Peyer's patch (tissue), 4 donors: ENCODE data around the gene OBI1. TPM values are rescaled to one million over a fixed set of nuclear protein-coding genes. Genes with fewer than 3 reads are reported as not detected.

ENCODE experiments used
- DNase-seq, 3 donors: peaks; one replicate each; pipeline ENCODE4 v3.0.0-alpha.2; 2017 to 2019
- H3K27ac ChIP-seq, 4 donors: fragments of 200-600 bp; sonication (generic); one replicate each; pipeline ENCODE4 v1.5.1; 2016 to 2019
- H3K27me3 ChIP-seq, 2 donors: fragments of 200-600 bp; sonication (generic); one replicate each; pipeline ENCODE4 v1.5.1; 2019
- H3K36me3 ChIP-seq, 3 donors: fragments of 200-600 bp; sonication (generic); one replicate each; pipeline ENCODE4 v1.5.1; 2016 to 2019
- H3K4me1 ChIP-seq, 4 donors: fragments of 200-600 bp; sonication (generic); one replicate each; pipeline ENCODE4 v1.5.1; 2016 to 2019
- H3K4me3 ChIP-seq, 4 donors: fragments of 200-600 bp; sonication (generic); 1 replicate in 3 of 4; 2 replicates in 1 of 4; pipeline ENCODE4 v1.5.1; 2016 to 2019; ENCODE audit warnings: mild to moderate bottlenecking in 1 of 4
- H3K9me3 ChIP-seq, 4 donors: fragments of 200-600 bp; sonication (generic); one replicate each; pipeline ENCODE4 v1.5.1; 2016 to 2019; ENCODE audit warnings: mild to moderate bottlenecking in 1 of 4
- POLR2A ChIP-seq, 2 donors: fragments of 450-650 bp; IDR thresholded peaks; one replicate each; pipeline ENCODE4 v1.5.1; 2017; ENCODE audit warnings: antibody characterized with exemption in 2 of 2, mild to moderate bottlenecking in 2 of 2, moderate library complexity in 2 of 2
- total RNA-seq, 4 donors: library from RNA; depleted of rRNA; stranded (reverse); fragments of >200 nt; gene quantifications; one replicate each; pipeline ENCODE4 v1.1.0, GENCODE V29; 2016
- TF ChIP-seq, protein P1 (sequence below), 6 experiments: fragments of 450-650 bp in 4 of 6; fragments of 200-600 bp in 2 of 6; sonication (generic) in 1 of 6; IDR thresholded peaks; one replicate each; pipeline ENCODE4 v1.5.1; 2017 to 2019; ENCODE audit warnings: antibody characterized with exemption in 6 of 6, mild to moderate bottlenecking in 3 of 6, moderate library complexity in 1 of 6

OBI1 gene
- total RNA-seq, 4 donors from 2014 or later, result 4.4 to 13.2 (median 7.9) TPM

DNA sequence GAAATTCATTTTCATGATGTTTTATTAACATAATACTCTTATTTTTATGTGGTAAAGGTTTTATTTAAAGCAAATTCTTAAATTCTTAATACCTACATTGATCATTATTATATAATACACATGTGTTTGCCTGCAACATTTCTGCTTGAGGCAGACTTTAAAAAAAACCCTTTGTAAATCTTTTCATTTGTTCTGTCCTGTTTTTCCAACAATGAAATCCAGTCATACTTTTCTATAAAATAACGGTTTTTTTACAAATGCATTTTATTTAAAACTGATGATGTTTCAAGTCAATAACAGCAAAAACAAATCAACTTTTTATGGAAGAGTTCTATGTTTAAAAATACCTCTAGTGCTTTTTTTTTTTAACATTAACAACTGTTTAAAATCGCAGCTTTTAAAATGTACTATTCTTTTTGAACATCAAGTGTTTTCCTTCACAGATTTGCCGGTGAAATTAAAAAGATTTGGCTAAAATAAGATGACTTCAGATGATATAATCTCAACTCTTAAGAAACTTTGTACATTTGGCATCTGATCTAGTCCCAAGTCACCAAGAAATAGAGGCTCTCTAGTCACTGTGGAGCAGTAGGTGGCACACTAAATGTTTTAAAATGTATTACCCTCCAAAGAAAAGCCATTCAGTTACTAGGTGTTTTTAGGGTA lies 60.7 kb downstream of the OBI1 start:
- no peak overlapping the region for H3K27ac ChIP-seq
- no peak overlapping the region for H3K4me3 ChIP-seq
- TF ChIP-seq, protein P1, sequence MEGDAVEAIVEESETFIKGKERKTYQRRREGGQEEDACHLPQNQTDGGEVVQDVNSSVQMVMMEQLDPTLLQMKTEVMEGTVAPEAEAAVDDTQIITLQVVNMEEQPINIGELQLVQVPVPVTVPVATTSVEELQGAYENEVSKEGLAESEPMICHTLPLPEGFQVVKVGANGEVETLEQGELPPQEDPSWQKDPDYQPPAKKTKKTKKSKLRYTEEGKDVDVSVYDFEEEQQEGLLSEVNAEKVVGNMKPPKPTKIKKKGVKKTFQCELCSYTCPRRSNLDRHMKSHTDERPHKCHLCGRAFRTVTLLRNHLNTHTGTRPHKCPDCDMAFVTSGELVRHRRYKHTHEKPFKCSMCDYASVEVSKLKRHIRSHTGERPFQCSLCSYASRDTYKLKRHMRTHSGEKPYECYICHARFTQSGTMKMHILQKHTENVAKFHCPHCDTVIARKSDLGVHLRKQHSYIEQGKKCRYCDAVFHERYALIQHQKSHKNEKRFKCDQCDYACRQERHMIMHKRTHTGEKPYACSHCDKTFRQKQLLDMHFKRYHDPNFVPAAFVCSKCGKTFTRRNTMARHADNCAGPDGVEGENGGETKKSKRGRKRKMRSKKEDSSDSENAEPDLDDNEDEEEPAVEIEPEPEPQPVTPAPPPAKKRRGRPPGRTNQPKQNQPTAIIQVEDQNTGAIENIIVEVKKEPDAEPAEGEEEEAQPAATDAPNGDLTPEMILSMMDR (IDR thresholded peaks at IDR 0.05), result no peak
- TF ChIP-seq POLR2A (IDR thresholded peaks at IDR 0.05), result no peak

DNA sequence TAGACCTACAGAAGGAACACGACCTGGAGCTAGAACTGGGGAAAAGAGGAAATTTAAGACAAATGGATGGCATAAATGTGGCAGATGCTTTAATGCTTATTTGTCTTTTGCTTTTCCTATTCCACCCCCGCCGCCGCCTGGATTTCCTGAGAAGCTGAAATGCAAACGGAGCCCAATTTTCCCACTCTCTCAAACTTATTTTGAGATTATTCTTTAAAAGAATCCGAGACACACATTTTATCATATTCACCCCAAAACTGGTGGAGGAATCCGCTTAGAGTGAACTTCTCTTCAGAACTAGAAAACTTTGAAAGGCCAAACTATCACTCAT lies 61.4 kb downstream of the OBI1 start:
- no peak overlapping the region for H3K4me3 ChIP-seq
- TF ChIP-seq, protein P1 (IDR thresholded peaks at IDR 0.05), result no peak
- TF ChIP-seq POLR2A (IDR thresholded peaks at IDR 0.05), result no peak
- DNase-seq, result no peak
- H3K36me3 ChIP-seq, result no peaks in the 10 kb centered on the region
- peaks cover 0 to 16% (median 0%) of the 10 kb centered on the region in 4 donors for H3K9me3 ChIP-seq
- H3K27ac ChIP-seq, result no peak overlapping the region
- H3K27me3 ChIP-seq, result peaks cover 0 to 72% of the 10 kb centered on the region in 2 donors
- H3K4me1 ChIP-seq, result peaks cover 0 to 25% (median 4%) of the 10 kb centered on the region in 4 donors

More for the DNA sequence above, 60.7 kb downstream of the OBI1 start:
- Histone ChIP-seq H3K27me3 (peaks cover 0 to 78% of the 10 kb centered on the region in 2 donors), H3K9me3 (peaks cover 0 to 14% (median 0%) of the 10 kb centered on the region in 4 donors), H3K4me1 (peaks cover 0 to 31% (median 8%) of the 10 kb centered on the region in 4 donors), H3K36me3 (no peaks in the 10 kb centered on the region)
- no peak for DNase-seq

DNA sequence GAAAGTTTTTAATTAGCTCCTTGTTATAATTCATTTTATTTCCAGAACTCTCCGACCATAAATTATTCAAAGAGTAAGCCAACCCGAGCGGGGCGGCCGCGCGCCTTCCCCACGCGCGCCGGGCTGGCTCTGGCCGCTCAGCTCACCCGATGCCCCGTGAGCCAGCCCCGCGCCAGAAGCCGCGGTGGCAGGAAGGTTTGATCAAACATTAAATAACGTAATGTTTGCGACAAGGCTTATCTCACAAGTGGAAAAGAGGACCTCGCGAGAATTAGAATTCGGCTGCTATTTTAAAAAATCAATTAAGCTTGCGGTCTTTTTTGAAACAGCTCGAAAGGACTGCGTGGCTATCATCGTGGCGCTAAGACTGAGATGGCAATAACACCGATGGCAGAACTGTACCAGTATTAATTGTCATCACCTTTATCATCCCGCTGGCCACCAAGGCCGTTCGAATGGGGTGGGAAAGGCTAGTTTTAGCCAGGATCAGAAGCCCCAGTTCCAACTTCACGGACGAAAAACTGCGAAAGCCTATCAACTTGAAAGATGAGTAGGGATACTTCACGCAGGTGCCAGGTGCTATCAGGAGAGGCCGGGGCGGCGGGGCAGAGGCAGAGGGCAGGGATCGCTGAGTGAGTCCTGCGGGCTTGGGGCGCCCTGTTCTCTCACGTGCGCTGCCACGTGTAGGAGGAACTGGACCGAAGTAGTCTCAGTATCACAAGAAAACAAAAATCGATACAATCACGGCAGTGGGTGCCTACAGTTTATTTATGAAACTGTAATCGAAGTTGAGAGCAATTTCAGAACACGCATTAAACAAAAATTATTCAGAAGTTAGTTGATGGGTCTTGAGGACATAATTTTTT lies 62.0 kb downstream of the OBI1 start:
- H3K36me3 ChIP-seq, result no peaks in the 10 kb centered on the region
- H3K27me3 ChIP-seq, result peaks cover 0 to 69% of the 10 kb centered on the region in 2 donors
- H3K4me3 ChIP-seq, result no peak overlapping the region
- H3K9me3 ChIP-seq, result peaks cover 0 to 16% (median 0%) of the 10 kb centered on the region in 4 donors
- no peak overlapping the region for H3K27ac ChIP-seq
- DNase-seq, result no peak
- TF ChIP-seq, protein P1 (IDR thresholded peaks at IDR 0.05), result no peak
- no peak for TF ChIP-seq POLR2A (IDR thresholded peaks at IDR 0.05)
- peaks cover 0 to 21% (median 3%) of the 10 kb centered on the region in 4 donors for H3K4me1 ChIP-seq

DNA sequence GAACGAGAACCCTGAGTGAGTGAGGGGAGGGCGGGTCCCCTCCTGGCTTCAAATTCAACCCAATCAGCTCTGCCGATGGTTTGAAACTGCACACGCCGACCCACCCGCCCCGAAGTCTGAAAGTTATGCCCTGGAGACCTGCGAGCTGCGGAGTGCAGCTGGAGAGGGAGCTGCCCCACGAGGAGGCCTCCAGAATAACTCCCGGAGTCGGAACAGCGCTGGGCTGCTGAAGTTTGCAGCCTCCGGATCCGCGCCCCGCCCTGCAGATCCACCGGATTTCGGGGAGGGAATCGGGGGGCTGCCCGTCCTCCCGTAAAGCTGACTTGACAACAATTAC lies 62.6 kb downstream of the OBI1 start:
- Histone ChIP-seq H3K27ac (no peak overlapping the region), H3K4me3 (peak overlapping the region in 2 of 4 donors; percentile 7 to 32), H3K27me3 (peaks cover 0 to 65% of the 10 kb centered on the region in 2 donors), H3K36me3 (no peaks in the 10 kb centered on the region), H3K4me1 (peaks cover 0 to 18% (median under 1%) of the 10 kb centered on the region in 4 donors), H3K9me3 (peaks cover 0 to 16% (median 0%) of the 10 kb centered on the region in 4 donors)
- no peak for DNase-seq
- no peak for TF ChIP-seq POLR2A (IDR thresholded peaks at IDR 0.05)
- TF ChIP-seq, protein P1 (IDR thresholded peaks at IDR 0.05), result no peak

DNA sequence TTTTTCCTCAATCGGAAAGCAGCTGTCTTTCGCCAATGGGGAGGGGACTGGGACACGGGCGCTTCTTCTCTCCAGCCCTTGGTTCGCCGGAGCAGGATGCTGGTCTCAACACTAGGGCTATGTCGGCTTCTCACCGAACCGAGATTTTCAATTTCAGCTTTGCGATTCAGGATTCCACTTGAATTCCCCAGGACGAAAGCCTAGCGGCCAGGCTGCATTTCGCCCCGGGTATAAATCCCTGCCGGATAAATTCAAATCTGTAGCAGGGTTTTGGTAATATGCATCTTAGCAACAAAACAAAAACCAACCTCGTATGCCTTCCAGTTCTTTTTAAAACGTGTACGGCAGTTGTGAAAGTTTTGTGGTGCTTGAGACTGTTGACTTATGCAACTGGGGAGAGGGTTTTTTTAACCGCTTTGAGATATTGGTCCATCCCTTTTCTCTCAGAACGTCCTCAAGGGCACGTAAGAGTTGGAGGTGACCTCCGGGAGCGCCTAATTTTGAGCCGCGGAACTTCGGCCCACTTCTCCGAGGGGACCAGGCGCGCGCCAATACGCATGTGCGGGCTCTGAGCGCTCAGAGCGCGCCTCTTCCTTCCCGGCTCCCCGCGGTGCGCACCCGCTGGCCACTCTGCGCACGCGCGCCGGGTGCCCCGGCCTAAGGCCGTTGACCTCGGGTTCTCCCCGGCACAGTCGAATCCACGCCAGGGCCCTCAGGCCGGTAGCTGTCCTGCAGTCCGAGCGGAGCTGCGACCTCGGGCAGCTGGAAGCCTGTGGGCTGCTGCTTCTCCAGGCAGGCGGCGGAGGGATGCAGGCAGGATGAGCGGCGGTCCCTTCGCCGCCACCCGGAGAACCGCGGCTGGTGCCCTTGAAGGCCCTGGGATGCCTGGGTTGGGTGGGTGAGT lies 63.2 kb downstream of the OBI1 start:
- Histone ChIP-seq H3K4me3 (peak overlapping the region in 2 of 4 donors; percentile 7 to 32), H3K27ac (no peak overlapping the region), H3K9me3 (peaks cover 0 to 16% (median 0%) of the 10 kb centered on the region in 4 donors), H3K27me3 (peaks cover 0 to 59% of the 10 kb centered on the region in 2 donors), H3K4me1 (peaks cover 0 to 12% (median 0%) of the 10 kb centered on the region in 4 donors), H3K36me3 (no peaks in the 10 kb centered on the region)
- no peak for DNase-seq
- no peak for TF ChIP-seq POLR2A (IDR thresholded peaks at IDR 0.05)
- TF ChIP-seq, protein P1 (IDR thresholded peaks at IDR 0.05), result no peak
